Measurements from ENCODE around the gene SLC22A1. TPM values are rescaled to one million over a fixed set of nuclear protein-coding genes. Genes with fewer than 3 reads are reported as not detected.

SLC22A1 gene
- total RNA-seq, 2 experiments from 2014 or later = 0.14 to 0.89 TPM

- H3K9me3 Mint-ChIP-seq = peaks cover 7% of the 10 kb centered on the region
- H3K27me3 Mint-ChIP-seq = peaks cover 35% of the 10 kb centered on the region
- no peak overlapping the region for H3K27ac Mint-ChIP-seq
- no peaks in the 10 kb centered on the region for H3K4me1 Mint-ChIP-seq (ENCODE audit: low read depth)
- ATAC-seq (ENCODE audit: poor library complexity) (no peak), DNase-seq (no peak)
- H3K4me3 Mint-ChIP-seq = no peak overlapping the region
- Histone ChIP-seq H3K4me1 (ENCODE audit: insufficient read depth, low read length) (no peaks in the 10 kb centered on the region), H3K9me3 (ENCODE audit: control insufficient read depth in 1 of 2, insufficient read depth in 1 of 2, low read length in 2 of 2) (peaks cover 9 to 10% of the 10 kb centered on the region in 2 experiments), H3K27ac (ENCODE audit: low read depth in 1 of 2, low read length in 2 of 2) (no peak overlapping the region), H3K27me3 (ENCODE audit: control insufficient read depth in 1 of 2, insufficient read depth in 2 of 2, low read length in 2 of 2) (peaks cover 0 to 3% of the 10 kb centered on the region in 2 experiments), H3K36me3 (ENCODE audit: insufficient read depth, low read length) (no peaks in the 10 kb centered on the region), H3K4me3 (ENCODE audit: low read length) (no peak overlapping the region)
- H3K36me3 Mint-ChIP-seq (ENCODE audit: low read depth) = no peaks in the 10 kb centered on the region
- intact Hi-C loops (cut with DNase I, micrococcal nuclease) = no loop called here
- ChIA-PET CTCF (no interaction called here), POLR2A (no interaction called here)
- TF ChIP-seq, protein P1, sequence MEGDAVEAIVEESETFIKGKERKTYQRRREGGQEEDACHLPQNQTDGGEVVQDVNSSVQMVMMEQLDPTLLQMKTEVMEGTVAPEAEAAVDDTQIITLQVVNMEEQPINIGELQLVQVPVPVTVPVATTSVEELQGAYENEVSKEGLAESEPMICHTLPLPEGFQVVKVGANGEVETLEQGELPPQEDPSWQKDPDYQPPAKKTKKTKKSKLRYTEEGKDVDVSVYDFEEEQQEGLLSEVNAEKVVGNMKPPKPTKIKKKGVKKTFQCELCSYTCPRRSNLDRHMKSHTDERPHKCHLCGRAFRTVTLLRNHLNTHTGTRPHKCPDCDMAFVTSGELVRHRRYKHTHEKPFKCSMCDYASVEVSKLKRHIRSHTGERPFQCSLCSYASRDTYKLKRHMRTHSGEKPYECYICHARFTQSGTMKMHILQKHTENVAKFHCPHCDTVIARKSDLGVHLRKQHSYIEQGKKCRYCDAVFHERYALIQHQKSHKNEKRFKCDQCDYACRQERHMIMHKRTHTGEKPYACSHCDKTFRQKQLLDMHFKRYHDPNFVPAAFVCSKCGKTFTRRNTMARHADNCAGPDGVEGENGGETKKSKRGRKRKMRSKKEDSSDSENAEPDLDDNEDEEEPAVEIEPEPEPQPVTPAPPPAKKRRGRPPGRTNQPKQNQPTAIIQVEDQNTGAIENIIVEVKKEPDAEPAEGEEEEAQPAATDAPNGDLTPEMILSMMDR (IDR thresholded peaks at IDR 0.05) = no peak
Observed at GRCh38 chr6:160207618-160208017, 86.0 kb downstream of the SLC22A1 start.

Other genes starting within 250 kb of the SLC22A1 start
- not detected for gene MAS1, start 230.8 kb upstream of the SLC22A1 start, total RNA-seq
- gene IGF2R, start 152.7 kb upstream of the SLC22A1 start, total RNA-seq = 10 to 100 TPM; 43.8 to 46.7 TPM
- gene SLC22A2, start 137.0 kb downstream of the SLC22A1 start, total RNA-seq = not detected
- gene SLC22A3, start 226.6 kb downstream of the SLC22A1 start, total RNA-seq = not detected

All from CD4-positive, alpha-beta T cell (primary cell).